Kidney (tissue), 14 donors: Measurements from ENCODE around the gene TGFBR2. TPM values are rescaled to one million over a fixed set of nuclear protein-coding genes. Genes with fewer than 3 reads are reported as not detected.
A peak's percentile ranks its signal among the peaks of the same experiment; 100 is the strongest.

Experiments used
- DNase-seq, 5 donors: peaks; one replicate each; pipeline ENCODE4 v3.0.0-alpha.2; 2013 to 2020
- FAIRE-seq: peaks from 2 replicates; lab custom pipeline; 2012; peaks lifted over from hg19 to GRCh38; lab: Jason Lieb, UNC
- H3K27ac ChIP-seq, 2 donors: one replicate each; pipeline ENCODE4 v1.7.0; 2013; ENCODE audit warnings: low read depth in 2 of 2, low read length in 2 of 2, inconsistent platforms in 1 of 2
- H3K27me3 ChIP-seq: one replicate; pipeline ENCODE4 v1.7.1; 2013; ENCODE audit warnings: low read length, inconsistent platforms; ENCODE audit not compliant: control insufficient read depth, insufficient read depth
- H3K36me3 ChIP-seq, 3 donors: one replicate each; pipeline versions ENCODE4 v1.7.0 to v1.7.1; 2013; ENCODE audit warnings: low read length in 3 of 3, control low read depth in 1 of 3, inconsistent platforms in 1 of 3; ENCODE audit not compliant: insufficient read depth in 3 of 3, control insufficient read depth in 2 of 3
- H3K4me1 ChIP-seq, 3 donors: one replicate each; pipeline versions ENCODE4 v1.7.0 to v1.7.1; 2013; ENCODE audit warnings: low read length in 3 of 3, inconsistent platforms in 1 of 3, low read depth in 1 of 3; ENCODE audit not compliant: control insufficient read depth in 2 of 3, insufficient read depth in 2 of 3
- H3K4me3 ChIP-seq, 3 donors: one replicate each; pipeline versions ENCODE4 v1.7.0 to v1.8.1; 2013; ENCODE audit warnings: low read length in 3 of 3, control low read depth in 1 of 3, inconsistent platforms in 1 of 3
- H3K9ac ChIP-seq, 3 donors: one replicate each; pipeline versions ENCODE4 v1.7.0 to v1.7.1; 2013; ENCODE audit warnings: low read length in 3 of 3, control low read depth in 1 of 3, inconsistent platforms in 1 of 3
- H3K9me3 ChIP-seq, 3 donors: one replicate each; pipeline versions ENCODE4 v1.7.0 to v1.7.1; 2013; ENCODE audit warnings: low read length in 3 of 3, control low read depth in 1 of 3, inconsistent platforms in 1 of 3; ENCODE audit not compliant: control insufficient read depth in 2 of 3, insufficient read depth in 1 of 3
- CTCF ChIP-seq: IDR thresholded peaks from 3 replicates; pipeline ENCODE4 v1.5.1; 2012; ENCODE audit warnings: mild to moderate bottlenecking, moderate library complexity, borderline replicate concordance; ENCODE audit not compliant: insufficient read depth; ENCODE audit errors: extremely low read depth
- intact Hi-C: fragments of 100-400 bp; cut with DNase I; formaldehyde crosslinking; loops from one replicate; pipeline ENCODE4 v1.11.1; 2022
- polyA plus RNA-seq: library from polyadenylated mRNA; stranded (reverse); fragments of 350-450 nt; fragmentation: Illumina TruSeq; extraction: RNeasy Lipid Tissue Mini Kit (QIAGEN cat#74804); gene quantifications from one replicate; pipeline ENCODE4 v1.2.3, GENCODE V29; 2014; ENCODE audit warnings: low read depth, low replicate concordance; ENCODE audit not compliant: insufficient read depth
- total RNA-seq: library from RNA; stranded (reverse); fragmentation: NEBNext Ultra II Directional; extraction: Animal tissue kit (Norgen Biotek cat#: 25700); gene quantifications from one replicate; pipeline ENCODE4 v1.2.1, GENCODE V29; 2021
- donor health status: control.
- donor health status: control.
- donor health status: control.
- donor health status: control.
- donor health status: control.
- donor health status: DM: yes; HTN: yes; CAD: no.
- donor health status: Normal renal cell carcinoma (clear cell type).

Gene TGFBR2
- total and polyA plus RNA-seq, 2 donors from 2014 or later: 81.8 to 243 TPM

GRCh38 chr3:30720586-30721313, 114.3 kb downstream of the TGFBR2 start:
- Histone ChIP-seq H3K36me3 (no peaks in the 10 kb centered on the region), H3K9me3 (no peaks in the 10 kb centered on the region), H3K27ac (no peak overlapping the region), H3K4me1 (no peaks in the 10 kb centered on the region), H3K9ac (no peak overlapping the region), H3K27me3 (no peaks in the 10 kb centered on the region), H3K4me3 (no peak overlapping the region)
- no peak for TF ChIP-seq CTCF
- FAIRE-seq: no peak
- intact Hi-C loops: no loop called here
- peak in 2 of 5 donors; percentile 27 to 29 for DNase-seq

- no peak overlapping the region for H3K4me3 ChIP-seq
- H3K9ac ChIP-seq: no peak overlapping the region
- no peaks in the 10 kb centered on the region for H3K9me3 ChIP-seq
- FAIRE-seq: no peak
- no peak for DNase-seq
- no peak for TF ChIP-seq CTCF
- no peaks in the 10 kb centered on the region for H3K36me3 ChIP-seq
- H3K27me3 ChIP-seq: no peaks in the 10 kb centered on the region
- intact Hi-C loops: no loop called here
- no peak overlapping the region for H3K27ac ChIP-seq
- H3K4me1 ChIP-seq: no peaks in the 10 kb centered on the region
Measured at GRCh38 chr3:30721314-30721634, 114.9 kb downstream of the TGFBR2 start.

GRCh38 chr3:30723211-30723610, 116.8 kb downstream of the TGFBR2 start:
- H3K27me3 ChIP-seq: no peaks in the 10 kb centered on the region
- no peak overlapping the region for H3K27ac ChIP-seq
- no peaks in the 10 kb centered on the region for H3K9me3 ChIP-seq
- H3K4me3 ChIP-seq: no peak overlapping the region
- no peaks in the 10 kb centered on the region for H3K36me3 ChIP-seq
- H3K4me1 ChIP-seq: no peaks in the 10 kb centered on the region
- TF ChIP-seq CTCF: no peak
- intact Hi-C loops: no loop called here
- DNase-seq: no peak
- no peak overlapping the region for H3K9ac ChIP-seq
- FAIRE-seq: no peak

GRCh38 chr3:30724863-30725262, 118.5 kb downstream of the TGFBR2 start:
- Histone ChIP-seq H3K4me1 (no peaks in the 10 kb centered on the region), H3K27ac (no peak overlapping the region), H3K9ac (no peak overlapping the region), H3K36me3 (no peaks in the 10 kb centered on the region), H3K9me3 (no peaks in the 10 kb centered on the region), H3K27me3 (no peaks in the 10 kb centered on the region), H3K4me3 (no peak overlapping the region)
- TF ChIP-seq CTCF: no peak
- FAIRE-seq (no peak), DNase-seq (no peak)
- intact Hi-C loops: no loop called here
